SH-SY5Y (cell line): ENCODE measurements around the gene NOX4.

Experiments
- GATA2 ChIP-seq: IDR thresholded peaks from 2 replicates; pipeline ENCODE4 v1.6.1; 2011; ENCODE audit warnings: mild to moderate bottlenecking, low read depth, low read length
- GATA3 ChIP-seq: IDR thresholded peaks from 2 replicates; pipeline ENCODE4 v1.6.1; 2011; ENCODE audit warnings: low read depth, mild to moderate bottlenecking, low read length, moderate library complexity

DNA sequence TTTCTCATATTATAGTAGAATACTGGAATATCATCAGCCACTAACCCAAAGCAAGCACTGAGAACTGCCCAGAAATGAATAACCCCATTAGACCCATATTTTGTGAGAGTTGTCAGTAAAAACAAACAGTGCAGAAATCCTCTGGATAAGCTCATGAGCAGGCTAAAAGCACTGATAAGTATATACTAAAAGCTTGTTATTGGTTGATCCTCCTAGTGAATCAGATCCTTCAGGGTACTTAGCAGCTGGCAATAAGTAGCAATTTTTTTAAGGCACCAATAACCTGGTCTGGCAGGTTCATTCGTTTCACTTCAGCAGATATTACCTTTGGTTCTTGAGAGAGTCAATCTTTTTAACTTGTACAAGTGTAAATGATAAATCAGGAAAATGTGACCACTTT lies 1.2 kb downstream of the NOX4 start:
- TF ChIP-seq GATA3 (no peak), GATA2 (no peak)
